ENCODE measurements around the gene CDH15. TPM values are rescaled to one million over a fixed set of nuclear protein-coding genes. Genes with fewer than 3 reads are reported as not detected.
"Not testable (repeated sequence)": the region's sequence is repeated elsewhere in the genome, so short reads cannot be mapped to it uniquely, and the experiment has no call there.

The CDH15 gene
- total RNA-seq, 2 experiments from 2014 or later = not detected

DNA sequence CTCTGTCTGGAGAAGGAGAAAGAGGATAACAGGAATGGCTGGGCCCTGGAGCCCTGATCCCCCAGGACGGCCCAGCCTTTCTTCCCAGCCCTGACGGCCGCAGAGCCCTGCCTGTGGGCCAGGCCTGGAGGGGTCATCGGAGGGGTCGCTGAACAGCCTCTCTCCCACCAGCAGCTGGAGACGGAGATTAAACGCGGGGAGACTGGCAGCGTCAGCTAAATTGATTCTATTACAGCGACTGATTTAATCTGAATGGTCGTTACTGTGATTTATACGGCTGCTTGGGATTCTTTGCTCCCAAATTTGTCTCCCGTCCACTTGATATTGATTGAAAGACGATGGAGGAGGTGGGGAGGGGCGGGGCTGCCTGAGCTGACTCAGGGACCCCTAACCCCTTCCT is 7.1 kb upstream of the CDH15 start:
- POLR2A ChIA-PET = no interaction called here
- Mint-ChIP-seq H3K27ac (no peak overlapping the region), H3K36me3 (no peaks in the 10 kb centered on the region), H3K4me1 (ENCODE audit: low read depth) (no peaks in the 10 kb centered on the region), H3K4me3 (no peak overlapping the region), H3K9me3 (no peaks in the 10 kb centered on the region), H3K27me3 (no peaks in the 10 kb centered on the region)
- intact Hi-C loops (cut with micrococcal nuclease) = no loop called here
- CTCF ChIA-PET = interaction anchor here (0.7 to 1.0 kb wide), 3 partner anchors 306 to 344 kb away, joined by 3 read pairs; partner anchors contain the start of genes GALNS and TRAPPC2L
- no peak for DNase-seq

DNA sequence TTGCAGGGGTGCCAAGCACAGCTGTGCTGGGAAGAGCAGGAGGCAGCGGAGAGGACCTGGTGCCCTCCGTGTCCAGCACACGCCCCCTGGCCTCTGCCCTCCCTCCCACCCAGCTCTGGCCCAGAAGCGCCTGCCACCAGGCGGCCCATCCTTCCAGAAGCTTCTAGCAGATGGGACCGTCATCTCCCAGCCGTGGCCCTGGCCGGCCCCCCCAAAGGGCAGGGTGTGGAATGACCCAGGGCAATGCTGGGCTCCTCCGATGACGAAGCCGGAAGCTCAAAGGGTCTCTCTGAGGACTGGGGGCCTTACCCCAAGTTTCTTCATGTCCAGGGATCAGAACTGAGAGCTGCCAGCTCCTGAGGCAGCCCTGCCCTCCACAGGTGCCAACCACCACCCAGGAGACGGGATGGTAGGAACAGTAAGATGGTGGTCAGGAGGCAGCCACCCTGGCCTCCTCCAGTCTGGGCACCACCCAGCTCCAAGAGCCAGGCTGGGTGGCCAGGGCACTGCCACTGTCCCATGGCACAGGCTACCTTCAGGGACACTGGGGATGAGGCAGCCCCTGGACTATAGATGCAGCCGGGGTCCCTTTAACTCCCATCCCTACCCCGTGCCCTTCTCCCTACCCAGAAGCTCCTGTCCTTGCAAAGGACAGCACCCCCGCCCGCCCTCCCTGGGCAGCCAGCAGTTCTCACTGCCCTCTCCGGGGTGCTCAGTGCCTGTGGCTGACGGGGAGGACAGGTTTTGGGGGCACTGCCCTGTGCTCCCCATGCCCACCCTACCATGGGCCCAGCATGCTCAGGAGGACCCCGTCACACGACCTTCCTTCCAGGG is 6.5 kb upstream of the CDH15 start:
- intact Hi-C loops (cut with micrococcal nuclease) = no loop called here
- H3K9me3 Mint-ChIP-seq = no peaks in the 10 kb centered on the region
- no peaks in the 10 kb centered on the region for H3K36me3 Mint-ChIP-seq
- H3K4me1 Mint-ChIP-seq (ENCODE audit: low read depth) = no peaks in the 10 kb centered on the region
- no peak overlapping the region for H3K27ac Mint-ChIP-seq
- CTCF ChIA-PET = interaction anchor here (0.7 to 1.0 kb wide), 3 partner anchors 307 to 344 kb away, joined by 3 read pairs; partner anchors contain the start of genes GALNS and TRAPPC2L
- no peak overlapping the region for H3K4me3 Mint-ChIP-seq
- no peak for DNase-seq
- POLR2A ChIA-PET = no interaction called here
- no peaks in the 10 kb centered on the region for H3K27me3 Mint-ChIP-seq

DNA sequence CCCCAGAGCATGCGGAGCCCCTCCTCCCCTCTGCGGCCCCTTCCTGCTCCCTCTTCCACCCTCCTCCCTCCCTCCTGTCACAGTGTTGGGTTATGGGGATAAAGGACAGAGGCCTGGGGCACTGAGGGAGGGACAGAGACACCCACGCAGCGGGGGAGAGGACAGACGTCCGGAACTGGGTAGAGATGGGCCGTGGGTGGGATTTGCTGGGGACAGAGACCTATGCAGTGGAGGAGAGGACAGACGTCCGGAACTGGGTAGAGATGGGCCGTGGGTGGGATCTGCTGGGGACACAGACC is 5.9 kb upstream of the CDH15 start:
- H3K4me1 Mint-ChIP-seq (ENCODE audit: low read depth); DNase-seq; H3K27ac Mint-ChIP-seq; H3K36me3 Mint-ChIP-seq; POLR2A ChIA-PET; intact Hi-C loops (cut with micrococcal nuclease); H3K4me3 Mint-ChIP-seq; H3K9me3 Mint-ChIP-seq; H3K27me3 Mint-ChIP-seq: not testable (repeated sequence)
- CTCF ChIA-PET = interaction anchor here (0.9 to 1.0 kb wide), 2 partner anchors 307 to 345 kb away, joined by 3 read pairs; no protein-coding TSS in a partner anchor

DNA sequence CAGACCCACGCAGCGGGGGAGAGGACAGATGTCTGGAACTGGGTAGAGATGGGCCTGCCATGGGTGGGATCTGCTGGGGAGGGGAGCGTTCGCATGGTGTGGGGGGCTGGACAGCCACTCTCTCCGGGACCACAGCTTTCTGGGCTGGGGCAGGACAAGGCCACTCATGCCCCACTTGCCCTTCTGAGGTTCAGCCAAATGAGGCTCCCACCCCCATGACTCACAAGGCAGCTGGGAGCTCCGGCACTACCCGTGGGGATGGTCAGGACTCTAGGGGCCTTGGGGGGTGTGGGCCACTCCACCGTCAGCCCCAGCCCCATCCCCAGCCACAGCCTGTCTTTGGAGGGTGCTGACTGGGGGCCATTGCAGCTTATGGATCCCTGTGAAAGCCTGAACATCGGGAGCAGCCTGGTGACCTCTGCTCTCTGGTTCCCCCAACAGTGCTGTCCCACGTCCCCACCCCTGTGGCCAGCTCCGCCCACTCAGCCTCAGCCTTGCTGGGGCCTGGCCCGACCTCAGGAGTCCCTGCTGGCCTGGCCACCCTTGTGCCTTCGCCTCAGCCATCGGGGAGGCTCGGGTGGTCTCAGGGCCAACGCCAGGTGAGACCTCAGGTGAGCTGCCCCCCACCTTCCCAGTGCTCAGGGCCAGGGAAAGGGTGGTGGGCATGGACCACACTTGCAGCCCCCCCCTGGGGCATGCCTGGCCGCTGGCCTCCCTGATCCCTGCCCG is 4.7 kb upstream of the CDH15 start:
- Mint-ChIP-seq H3K27me3 (peaks cover 4% of the 10 kb centered on the region), H3K36me3 (no peaks in the 10 kb centered on the region), H3K27ac (no peak overlapping the region), H3K4me1 (ENCODE audit: low read depth) (peaks cover 7% of the 10 kb centered on the region), H3K9me3 (no peaks in the 10 kb centered on the region), H3K4me3 (no peak overlapping the region)
- DNase-seq = no peak
- ChIA-PET POLR2A (no interaction called here), CTCF (interaction anchor here (0.6 to 2.1 kb wide), 16 partner anchors 11 to 604 kb away, joined by 3 to 13 read pairs (median 4); partner anchors contain the start of gene APRT)
- intact Hi-C loops (cut with micrococcal nuclease) = loop anchor here (1.0 to 2.0 kb wide), 2 partner anchors 225 to 350 kb away; no protein-coding TSS in a partner anchor

DNA sequence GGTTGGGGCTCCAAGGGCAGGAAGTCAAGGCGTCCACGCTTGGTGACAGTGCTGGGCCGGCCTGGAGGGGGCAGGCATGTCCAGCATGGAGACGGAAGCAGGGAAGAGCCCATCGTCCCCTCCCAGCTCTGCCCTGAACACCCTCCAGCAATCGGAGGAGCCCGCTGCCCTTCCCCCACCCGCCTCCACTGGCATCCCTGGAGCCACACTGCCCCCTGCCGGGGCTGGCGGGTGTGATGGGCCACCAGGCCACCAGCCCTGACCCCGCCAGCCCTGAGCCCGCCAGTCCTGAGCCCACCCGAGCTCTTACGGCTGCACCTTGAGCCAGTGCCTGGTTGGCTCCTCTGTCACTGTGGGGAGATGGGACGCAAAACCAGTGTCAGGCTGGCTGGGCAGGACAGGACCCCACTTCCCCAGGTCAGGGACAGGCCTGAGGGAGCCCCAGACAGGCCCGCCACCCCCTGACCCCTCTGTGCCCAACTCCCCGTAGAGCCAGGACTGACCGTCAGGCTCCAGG is 4.1 kb upstream of the CDH15 start:
- Mint-ChIP-seq H3K4me3 (no peak overlapping the region), H3K4me1 (ENCODE audit: low read depth) (peaks cover 7% of the 10 kb centered on the region), H3K36me3 (no peaks in the 10 kb centered on the region), H3K27ac (no peak overlapping the region), H3K27me3 (peaks cover 4% of the 10 kb centered on the region), H3K9me3 (no peaks in the 10 kb centered on the region)
- ChIA-PET POLR2A (no interaction called here), CTCF (interaction anchor here (0.6 to 2.1 kb wide), 19 partner anchors 12 to 434 kb away, joined by 3 to 13 read pairs (median 4); partner anchors contain the start of gene APRT)
- peak; percentile 89 for DNase-seq
- intact Hi-C loops (cut with micrococcal nuclease) = loop anchor here (1.0 to 2.0 kb wide), 2 partner anchors 225 to 351 kb away; no protein-coding TSS in a partner anchor

DNA sequence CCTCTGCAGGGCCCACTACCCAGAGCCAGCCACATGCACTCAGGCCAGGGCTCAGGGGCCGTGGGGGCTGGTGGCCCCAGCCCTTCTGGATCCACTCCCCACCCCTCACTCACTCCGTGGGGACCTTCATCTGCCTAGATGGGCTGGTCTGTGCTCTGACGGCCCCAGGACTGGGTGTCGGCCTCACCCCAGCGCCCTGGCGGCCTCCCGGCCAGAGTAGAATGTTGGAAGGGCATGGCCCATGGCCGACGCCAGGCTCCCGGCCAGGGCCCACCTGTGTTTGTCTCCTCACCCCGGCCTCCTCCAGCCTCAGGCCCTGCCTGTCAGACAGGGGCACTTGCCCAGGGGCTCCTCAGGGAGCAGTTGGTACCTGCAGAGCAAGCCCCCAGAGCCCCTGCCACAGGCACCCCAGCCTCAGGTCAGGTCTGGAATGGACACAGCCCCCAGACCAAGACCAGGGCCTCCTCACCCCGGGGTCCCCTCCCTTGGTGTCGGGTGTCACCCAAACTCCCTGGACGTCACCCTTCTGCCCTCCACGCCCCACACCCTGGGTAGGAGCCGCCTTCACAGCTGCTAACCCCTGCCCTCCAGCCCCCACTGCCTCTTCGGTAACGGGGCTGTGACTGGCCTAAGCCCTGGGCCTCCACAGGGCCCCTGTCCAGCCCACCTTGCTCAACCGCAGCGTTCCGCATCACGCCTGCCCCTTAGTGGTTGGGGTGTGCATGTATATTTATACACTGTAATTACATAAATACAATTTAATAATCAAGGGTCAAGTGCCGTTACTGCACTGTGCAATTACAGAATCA is 3.0 kb upstream of the CDH15 start:
- intact Hi-C loops (cut with micrococcal nuclease) = no loop called here
- Mint-ChIP-seq H3K27ac (no peak overlapping the region), H3K4me3 (no peak overlapping the region), H3K9me3 (no peaks in the 10 kb centered on the region), H3K27me3 (peaks cover 4% of the 10 kb centered on the region), H3K36me3 (no peaks in the 10 kb centered on the region), H3K4me1 (ENCODE audit: low read depth) (peaks cover 7% of the 10 kb centered on the region)
- DNase-seq = no peak
- POLR2A ChIA-PET = no interaction called here
- CTCF ChIA-PET = interaction anchor here (0.7 to 2.1 kb wide), 7 partner anchors 13 to 353 kb away, joined by 3 to 13 read pairs (median 3); no protein-coding TSS in a partner anchor

DNA sequence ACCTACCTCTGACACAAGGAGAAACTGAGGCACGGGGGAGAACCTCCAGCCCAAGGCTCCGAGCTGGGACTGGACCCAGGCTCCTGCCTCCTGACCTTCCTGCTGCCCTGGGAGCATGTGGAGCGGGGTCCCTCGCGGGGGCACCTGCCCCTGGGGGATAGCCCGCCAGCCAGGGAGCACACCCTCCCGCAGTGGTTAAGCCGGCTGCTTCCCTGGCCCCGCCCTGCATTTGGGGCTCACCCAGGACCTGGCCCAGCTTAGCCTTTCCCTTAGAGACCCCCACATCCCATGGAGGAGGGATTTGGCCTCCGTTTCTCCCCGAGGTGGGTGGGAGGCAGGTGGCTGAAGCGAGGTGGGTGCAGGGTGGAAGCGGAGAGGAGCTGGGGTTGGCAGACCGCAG is 1.8 kb upstream of the CDH15 start:
- intact Hi-C loops (cut with micrococcal nuclease) = loop anchor here (2.0 kb wide), 1 partner anchor 313 kb away; the partner anchor contains the start of genes GALNS and TRAPPC2L
- Mint-ChIP-seq H3K36me3 (no peaks in the 10 kb centered on the region), H3K27me3 (peaks cover 4% of the 10 kb centered on the region), H3K9me3 (no peaks in the 10 kb centered on the region), H3K4me3 (no peak overlapping the region), H3K4me1 (ENCODE audit: low read depth) (peaks cover 7% of the 10 kb centered on the region), H3K27ac (no peak overlapping the region)
- DNase-seq = no peak
- POLR2A ChIA-PET = no interaction called here
- CTCF ChIA-PET = no interaction called here

DNA sequence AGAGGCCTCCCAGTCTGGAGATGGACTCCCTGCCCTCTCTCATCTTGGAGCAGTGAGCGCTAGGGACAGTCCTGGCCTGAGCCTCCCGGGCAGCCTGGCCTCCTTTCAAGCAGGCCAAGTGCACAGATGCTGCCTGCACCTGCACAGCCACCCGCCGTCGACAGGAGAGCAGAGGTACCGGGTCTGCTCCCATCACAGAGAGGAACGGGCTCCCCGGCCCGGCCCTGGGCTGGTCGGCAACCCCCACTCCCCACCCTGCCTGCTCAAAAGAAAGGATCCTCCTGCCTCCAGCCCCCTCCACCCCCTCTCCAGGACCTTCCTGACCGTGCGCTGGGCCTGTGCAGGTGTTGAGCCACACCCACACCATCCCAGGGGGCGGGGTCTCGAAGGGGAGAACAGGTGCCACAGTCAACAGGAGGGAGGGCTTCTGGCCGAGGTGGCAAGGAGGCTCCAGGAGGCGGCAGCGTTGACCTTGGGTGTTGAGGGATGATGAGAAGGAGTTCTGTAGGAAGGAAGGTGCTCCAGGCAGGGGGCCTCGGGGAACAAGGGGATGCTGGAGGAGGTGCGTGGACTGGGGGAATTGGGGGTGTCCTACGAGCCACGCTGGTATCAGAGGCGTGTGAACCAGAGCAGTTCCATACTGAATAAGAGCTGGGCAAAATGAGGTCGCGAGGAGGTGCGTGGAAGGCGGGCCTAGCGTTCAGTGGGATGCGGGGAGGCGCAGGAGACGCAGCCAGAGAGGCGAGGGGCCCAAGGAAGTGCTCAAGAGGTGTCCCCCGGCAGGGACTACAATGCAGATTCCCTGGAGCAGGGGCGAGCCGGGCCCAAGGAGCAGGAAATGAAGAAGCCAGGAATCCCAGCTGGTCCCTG is 967 bp upstream of the CDH15 start:
- Mint-ChIP-seq H3K27ac (no peak overlapping the region), H3K36me3 (no peaks in the 10 kb centered on the region), H3K4me3 (peak overlapping the region; percentile 57), H3K4me1 (ENCODE audit: low read depth) (peaks cover 7% of the 10 kb centered on the region), H3K9me3 (no peaks in the 10 kb centered on the region), H3K27me3 (peaks cover 4% of the 10 kb centered on the region)
- intact Hi-C loops (cut with micrococcal nuclease) = loop anchor here (1.0 to 2.0 kb wide), 3 partner anchors 22 to 314 kb away; partner anchors contain the start of genes GALNS and TRAPPC2L
- peak; percentile 42 for DNase-seq
- CTCF ChIA-PET = interaction anchor here (0.8 to 1.2 kb wide), 5 partner anchors 46 to 434 kb away, joined by 3 to 4 read pairs (median 3); partner anchors contain the start of genes APRT and SPG7
- POLR2A ChIA-PET = interaction anchor here (1.0 to 1.2 kb wide), 2 partner anchors 76 to 390 kb away, joined by 3 to 4 read pairs; partner anchors contain the start of gene ACSF3

DNA sequence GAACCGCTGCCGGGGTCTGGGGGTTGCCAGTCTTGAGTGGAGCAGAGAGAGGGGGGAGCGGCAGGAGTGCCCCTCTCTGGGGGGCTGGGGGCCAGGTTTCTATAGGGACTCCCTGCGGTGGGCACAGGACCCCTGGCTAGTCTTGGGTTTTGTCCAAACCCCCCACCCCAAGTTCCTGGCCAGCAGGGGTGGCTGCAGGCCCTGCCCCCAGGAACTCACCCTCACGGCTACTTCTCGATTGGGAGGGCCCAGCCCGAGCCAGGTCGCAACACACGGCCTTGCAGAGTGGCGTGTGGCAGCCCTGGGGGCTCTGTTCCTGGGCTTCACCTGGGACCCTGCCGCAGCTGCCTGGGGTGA is 601 bp downstream of the CDH15 start:
- H3K27me3 Mint-ChIP-seq = peaks cover 4% of the 10 kb centered on the region
- DNase-seq = no peak
- no peaks in the 10 kb centered on the region for H3K9me3 Mint-ChIP-seq
- no peak overlapping the region for H3K4me3 Mint-ChIP-seq
- H3K4me1 Mint-ChIP-seq (ENCODE audit: low read depth) = peaks cover 7% of the 10 kb centered on the region
- CTCF ChIA-PET = no interaction called here
- intact Hi-C loops (cut with micrococcal nuclease) = no loop called here
- no peak overlapping the region for H3K27ac Mint-ChIP-seq
- POLR2A ChIA-PET = no interaction called here
- H3K36me3 Mint-ChIP-seq = no peaks in the 10 kb centered on the region

DNA sequence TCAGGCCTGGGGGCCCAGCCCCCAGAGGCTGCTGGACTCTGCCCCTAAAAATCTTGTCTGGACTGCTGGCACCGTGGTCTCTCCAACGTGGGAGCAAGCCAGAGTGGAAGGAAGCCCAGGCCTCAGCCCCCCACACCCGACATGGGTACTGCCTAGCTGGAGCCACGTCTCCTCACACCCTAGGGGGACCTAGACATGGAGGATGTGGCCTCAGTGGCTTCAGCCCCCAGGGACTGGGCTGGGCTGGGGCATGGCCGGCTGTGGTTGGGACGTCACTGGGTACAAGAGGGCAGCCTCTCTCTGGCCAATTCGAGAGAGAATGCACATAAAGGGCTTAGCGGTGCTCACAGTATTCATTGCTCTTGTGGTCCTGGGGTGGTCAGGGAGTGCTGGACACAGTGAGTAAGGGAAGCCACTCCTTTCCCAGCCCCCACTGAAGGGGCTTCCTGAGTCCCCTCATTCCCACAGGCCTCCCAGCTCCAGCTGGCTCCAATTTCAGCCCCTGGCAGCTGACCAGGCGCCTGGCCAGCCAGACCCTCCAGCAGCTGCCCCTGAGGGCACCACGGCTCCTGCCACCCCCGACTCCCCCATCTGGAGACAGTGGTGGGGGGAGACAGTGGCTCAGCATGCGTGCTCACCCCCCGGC is 1.1 kb downstream of the CDH15 start:
- peaks cover 7% of the 10 kb centered on the region for H3K4me1 Mint-ChIP-seq (ENCODE audit: low read depth)
- H3K27ac Mint-ChIP-seq = no peak overlapping the region
- DNase-seq = no peak
- no peaks in the 10 kb centered on the region for H3K9me3 Mint-ChIP-seq
- ChIA-PET CTCF (no interaction called here), POLR2A (no interaction called here)
- H3K27me3 Mint-ChIP-seq = peaks cover 4% of the 10 kb centered on the region
- H3K36me3 Mint-ChIP-seq = no peaks in the 10 kb centered on the region
- intact Hi-C loops (cut with micrococcal nuclease) = no loop called here
- H3K4me3 Mint-ChIP-seq = no peak overlapping the region

Data from activated CD4-positive, alpha-beta memory T cell treated with anti-CD3 and anti-CD28 coated beads for 36 hours (primary cell).